WTC11 (cell line): ENCODE results near the gene CHST13.

ENCODE experiments used
- GRHL2 ChIP-seq: fragments of 250-450 bp; sonication (Bioruptor Pico); IDR thresholded peaks from 2 replicates; pipeline ENCODE4 v1.8.0; 2022; ENCODE audit warnings: mild to moderate bottlenecking, moderate library complexity; ENCODE audit not compliant: insufficient replicate concordance, severe bottlenecking
- MYBL2 ChIP-seq: sonication (generic); formaldehyde crosslinking; IDR thresholded peaks from 2 replicates; pipeline ENCODE4 v1.8.1; 2023; ENCODE audit warnings: mild to moderate bottlenecking, moderate library complexity, missing genetic modification reagents
- TF ChIP-seq, protein P1 (sequence below): fragments of 200-600 bp; IDR thresholded peaks from 2 replicates; pipeline ENCODE4 v1.8.0; 2022; ENCODE audit warnings: antibody characterized with exemption

DNA sequence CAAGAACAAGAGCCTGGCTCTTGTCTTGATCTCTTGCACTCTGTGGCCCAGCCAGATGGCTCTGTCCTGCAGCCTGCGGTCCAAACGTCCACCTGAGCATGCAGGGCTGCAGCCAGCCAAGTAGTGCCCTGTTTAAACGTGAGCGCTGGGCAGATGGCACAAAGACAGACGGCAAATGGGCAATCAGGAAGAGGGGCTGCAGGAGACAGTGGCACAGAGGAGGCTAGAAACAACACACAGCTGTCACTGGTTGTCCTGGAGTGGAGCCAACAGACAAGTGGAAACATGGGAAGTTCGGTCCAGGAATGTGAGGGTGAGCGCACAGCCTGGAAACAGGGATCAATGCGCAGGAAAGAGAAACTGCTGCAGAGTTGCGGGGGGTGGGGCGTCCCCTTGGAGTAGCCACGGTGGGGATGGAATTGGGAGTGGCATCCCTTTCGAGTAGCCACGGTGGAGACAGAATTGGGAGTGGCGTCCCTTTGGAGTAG lies 37.6 kb upstream of the CHST13 start:
- TF ChIP-seq MYBL2 (CRISPR knock-in tag) (no peak), GRHL2 (CRISPR knock-in tag) (no peak)
- TF ChIP-seq, protein P1, sequence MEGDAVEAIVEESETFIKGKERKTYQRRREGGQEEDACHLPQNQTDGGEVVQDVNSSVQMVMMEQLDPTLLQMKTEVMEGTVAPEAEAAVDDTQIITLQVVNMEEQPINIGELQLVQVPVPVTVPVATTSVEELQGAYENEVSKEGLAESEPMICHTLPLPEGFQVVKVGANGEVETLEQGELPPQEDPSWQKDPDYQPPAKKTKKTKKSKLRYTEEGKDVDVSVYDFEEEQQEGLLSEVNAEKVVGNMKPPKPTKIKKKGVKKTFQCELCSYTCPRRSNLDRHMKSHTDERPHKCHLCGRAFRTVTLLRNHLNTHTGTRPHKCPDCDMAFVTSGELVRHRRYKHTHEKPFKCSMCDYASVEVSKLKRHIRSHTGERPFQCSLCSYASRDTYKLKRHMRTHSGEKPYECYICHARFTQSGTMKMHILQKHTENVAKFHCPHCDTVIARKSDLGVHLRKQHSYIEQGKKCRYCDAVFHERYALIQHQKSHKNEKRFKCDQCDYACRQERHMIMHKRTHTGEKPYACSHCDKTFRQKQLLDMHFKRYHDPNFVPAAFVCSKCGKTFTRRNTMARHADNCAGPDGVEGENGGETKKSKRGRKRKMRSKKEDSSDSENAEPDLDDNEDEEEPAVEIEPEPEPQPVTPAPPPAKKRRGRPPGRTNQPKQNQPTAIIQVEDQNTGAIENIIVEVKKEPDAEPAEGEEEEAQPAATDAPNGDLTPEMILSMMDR: no peak
